Suprapubic skin (tissue), 4 donors: ENCODE data around the gene CMTM3.

Source experiments
- CTCF ChIP-seq, 2 donors: fragments of 200-600 bp in 1 of 2; fragments of 450-650 bp in 1 of 2; sonication (generic) in 1 of 2; IDR thresholded peaks; one replicate each; pipeline ENCODE4 v1.5.1; 2016 to 2019; ENCODE audit warnings: antibody characterized with exemption in 2 of 2, mild to moderate bottlenecking in 1 of 2, moderate library complexity in 1 of 2
- EP300 ChIP-seq: sonication (generic); formaldehyde crosslinking; IDR thresholded peaks from one replicate; pipeline ENCODE4 v1.6.1; 2017; ENCODE audit warnings: antibody characterized with exemption
- POLR2A ChIP-seq, 2 donors: fragments of 450-650 bp; IDR thresholded peaks; one replicate each; pipeline ENCODE4 v1.6.1; 2017; ENCODE audit warnings: antibody characterized with exemption in 2 of 2, mild to moderate bottlenecking in 2 of 2, moderate library complexity in 2 of 2
- POLR2AphosphoS5 ChIP-seq, 3 donors: sonication (generic); formaldehyde crosslinking; IDR thresholded peaks; one replicate each; pipeline ENCODE4 v1.6.1; 2017; ENCODE audit warnings: antibody characterized with exemption in 3 of 3

- no peak for TF ChIP-seq CTCF (IDR thresholded peaks at IDR 0.05)
- TF ChIP-seq POLR2AphosphoS5 (IDR thresholded peaks at IDR 0.05), result no peak
- TF ChIP-seq POLR2A (IDR thresholded peaks at IDR 0.05), result no peak
- TF ChIP-seq EP300, result no peak
Observed at GRCh38 chr16:66599726-66600125, 4.8 kb upstream of the CMTM3 start.
